Stimulated activated naive B cell treated with anti-CD40 and anti-IgM and Interleukin-4, amounts not matched to agents 10 μg/mL and 1 μg/mL and 100 μg/mL, for 72 hours (primary cell): ENCODE results near the gene TMEM163.
"Not testable (repeated sequence)": the region's sequence is repeated elsewhere in the genome, so short reads cannot be mapped to it uniquely, and the experiment has no call there.

Experiments used
- ATAC-seq, 2 donors: fragments of 150-1000 bp; cut with Tn5 transposase; replicated peaks; 2 replicates each; pipeline ENCODE4 v1.10.0; 2021; ENCODE audit warnings: moderate library complexity in 1 of 2
- DNase-seq: peaks from one replicate; pipeline ENCODE4 v3.0.0; 2021
- H3K27ac Mint-ChIP-seq: one replicate; pipeline ENCODE4 v1.8.0; 2022; ENCODE audit warnings: mild to moderate bottlenecking, mixed read lengths
- H3K27me3 Mint-ChIP-seq, 2 donors: one replicate each; pipeline ENCODE4 v1.8.0; 2022; ENCODE audit warnings: mixed read lengths in 2 of 2
- H3K36me3 Mint-ChIP-seq, 2 donors: one replicate each; pipeline ENCODE4 v1.8.0; 2022; ENCODE audit warnings: mixed read lengths in 2 of 2, mild to moderate bottlenecking in 1 of 2
- H3K4me1 Mint-ChIP-seq, 2 donors: one replicate each; pipeline ENCODE4 v1.8.0; 2022; ENCODE audit warnings: mixed read lengths in 2 of 2, mild to moderate bottlenecking in 1 of 2
- H3K4me3 Mint-ChIP-seq, 2 donors: one replicate each; pipeline ENCODE4 v1.8.0; 2022; ENCODE audit warnings: mild to moderate bottlenecking in 2 of 2, mixed read lengths in 2 of 2, moderate library complexity in 1 of 2
- H3K9me3 Mint-ChIP-seq, 2 donors: one replicate each; pipeline ENCODE4 v1.8.0; 2022; ENCODE audit warnings: mixed read lengths in 2 of 2, mild to moderate bottlenecking in 1 of 2

TMEM163 gene

GRCh38 chr2:134657650-134658250 is 61.0 kb downstream of the TMEM163 start:
- Mint-ChIP-seq H3K27ac (no peak overlapping the region), H3K4me1 (no peaks in the 10 kb centered on the region), H3K9me3 (no peaks in the 10 kb centered on the region), H3K36me3 (no peaks in the 10 kb centered on the region), H3K27me3 (peaks cover 0 to 10% of the 10 kb centered on the region in 2 donors), H3K4me3 (no peak overlapping the region)
- ATAC-seq (no peak), DNase-seq (no peak)

DNA sequence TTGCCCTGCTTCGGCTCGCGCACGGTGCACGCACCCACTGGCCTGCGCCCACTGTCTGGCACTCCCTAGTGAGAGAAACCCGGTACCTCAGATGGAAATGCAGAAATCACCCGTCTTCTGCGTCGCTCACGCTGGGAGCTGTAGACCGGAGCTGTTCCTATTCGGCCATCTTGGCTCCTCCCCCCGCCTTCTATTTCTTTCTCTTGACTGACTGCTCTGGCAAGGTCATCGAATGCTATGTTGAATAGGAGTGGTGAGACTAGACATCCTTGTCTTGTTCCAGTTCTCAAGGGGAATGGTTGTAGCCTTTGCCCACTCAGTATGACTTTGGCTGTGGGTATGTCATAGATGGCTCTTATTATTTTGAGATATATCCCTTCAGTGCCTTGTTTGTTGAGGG is 62.4 kb downstream of the TMEM163 start:
- H3K27ac Mint-ChIP-seq, ATAC-seq, H3K36me3 Mint-ChIP-seq, H3K4me3 Mint-ChIP-seq, H3K4me1 Mint-ChIP-seq, H3K9me3 Mint-ChIP-seq, DNase-seq: not testable (repeated sequence)
- peaks cover 0 to 10% of the 10 kb centered on the region in 2 donors for H3K27me3 Mint-ChIP-seq

- no peaks in the 10 kb centered on the region for H3K4me1 Mint-ChIP-seq
These were observed 70.2 kb downstream of the TMEM163 start for GRCh38 chr2:134648586-134648985.

DNA sequence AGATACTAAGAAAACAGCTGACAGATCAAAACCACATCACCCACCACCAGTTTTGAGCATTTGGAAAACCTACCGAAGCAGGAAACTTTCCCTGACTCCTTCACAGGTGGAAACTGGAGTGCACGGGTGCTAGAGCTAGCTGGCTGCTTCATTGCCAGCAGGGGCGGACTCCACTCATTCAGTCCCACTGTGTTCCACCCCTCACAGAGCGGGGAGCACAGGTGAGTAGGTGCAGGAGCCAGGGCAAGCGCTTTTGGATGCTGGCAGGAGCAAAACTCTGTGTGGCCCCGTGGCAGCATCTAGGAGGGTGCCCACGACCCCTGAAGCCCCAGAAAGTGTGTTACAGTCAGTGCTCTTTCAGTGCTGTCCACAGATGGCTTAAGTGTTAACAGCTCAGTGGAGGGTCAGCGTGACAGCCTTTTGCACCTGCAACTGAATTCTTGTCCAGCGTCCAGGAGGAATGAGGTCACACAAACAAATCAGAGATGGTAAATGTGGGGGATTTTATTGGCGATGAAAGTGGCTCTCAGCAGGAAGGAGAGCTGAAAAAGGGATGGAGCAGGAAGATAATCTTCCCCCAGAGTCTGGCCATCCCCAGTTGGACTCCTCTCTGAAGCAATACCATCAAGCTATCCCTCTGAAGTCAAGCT is 71.1 kb downstream of the TMEM163 start:
- DNase-seq (no peak), ATAC-seq (no peak)
- Mint-ChIP-seq H3K27ac (no peak overlapping the region), H3K4me3 (no peak overlapping the region), H3K9me3 (no peaks in the 10 kb centered on the region), H3K27me3 (peaks cover 0 to 7% of the 10 kb centered on the region in 2 donors), H3K36me3 (no peaks in the 10 kb centered on the region), H3K4me1 (no peaks in the 10 kb centered on the region)

More at GRCh38 chr2:134648586-134648985, 70.2 kb downstream of the TMEM163 start:
- Mint-ChIP-seq H3K27me3 (peaks cover 0 to 7% of the 10 kb centered on the region in 2 donors), H3K4me3 (no peak overlapping the region), H3K36me3 (no peaks in the 10 kb centered on the region), H3K9me3 (no peaks in the 10 kb centered on the region), H3K27ac (no peak overlapping the region)
- DNase-seq (no peak), ATAC-seq (no peak)

DNA sequence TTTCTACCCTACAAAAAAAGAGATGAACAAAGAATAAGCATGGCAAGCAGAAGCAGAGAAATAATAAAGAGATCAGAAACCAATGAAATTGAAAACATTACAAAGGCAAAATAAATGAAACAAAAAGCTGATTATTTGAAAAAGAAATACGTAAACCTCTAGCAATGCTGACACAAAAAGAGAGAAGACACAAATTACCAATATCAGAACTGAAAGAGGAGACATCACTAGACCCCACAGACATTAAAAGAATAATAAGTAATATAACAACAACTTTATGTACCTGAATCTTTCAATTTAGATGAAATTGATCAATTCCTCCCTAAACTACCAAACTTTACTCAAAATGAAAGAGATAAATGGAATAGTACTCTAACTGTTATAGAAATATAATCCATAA is 75.9 kb downstream of the TMEM163 start:
- H3K4me3 Mint-ChIP-seq = no peak overlapping the region

GRCh38 chr2:134640494-134640893 is 78.3 kb downstream of the TMEM163 start:
- Mint-ChIP-seq H3K27me3 (peaks cover 5 to 9% of the 10 kb centered on the region in 2 donors), H3K9me3 (no peaks in the 10 kb centered on the region), H3K36me3 (no peaks in the 10 kb centered on the region), H3K27ac (no peak overlapping the region), H3K4me1 (peaks cover 0 to 3% of the 10 kb centered on the region in 2 donors), H3K4me3 (no peak overlapping the region)
- DNase-seq (no peak), ATAC-seq (no peak)

More for the DNA sequence above, 75.9 kb downstream of the TMEM163 start:
- Mint-ChIP-seq H3K36me3 (no peaks in the 10 kb centered on the region), H3K9me3 (no peaks in the 10 kb centered on the region), H3K27ac (no peak overlapping the region), H3K4me1 (peaks cover 0 to 3% of the 10 kb centered on the region in 2 donors), H3K27me3 (peaks cover 6 to 8% of the 10 kb centered on the region in 2 donors)
- DNase-seq (no peak), ATAC-seq (no peak)

- peak in 1 of 2 donors; percentile 31 for ATAC-seq
- Mint-ChIP-seq H3K36me3 (no peaks in the 10 kb centered on the region), H3K27me3 (peaks cover 5 to 19% of the 10 kb centered on the region in 2 donors), H3K27ac (no peak overlapping the region), H3K4me1 (peaks cover 0 to 3% of the 10 kb centered on the region in 2 donors), H3K4me3 (no peak overlapping the region), H3K9me3 (no peaks in the 10 kb centered on the region)
- DNase-seq = no peak
These were observed 79.5 kb downstream of the TMEM163 start for GRCh38 chr2:134639265-134639664.

- peaks cover 5 to 19% of the 10 kb centered on the region in 2 donors for H3K27me3 Mint-ChIP-seq
- no peak overlapping the region for H3K4me3 Mint-ChIP-seq
- peaks cover 0 to 3% of the 10 kb centered on the region in 2 donors for H3K4me1 Mint-ChIP-seq
- no peak overlapping the region for H3K27ac Mint-ChIP-seq
- no peaks in the 10 kb centered on the region for H3K9me3 Mint-ChIP-seq
- DNase-seq (no peak), ATAC-seq (no peak)
- H3K36me3 Mint-ChIP-seq = no peaks in the 10 kb centered on the region
These were observed 82.1 kb downstream of the TMEM163 start for GRCh38 chr2:134636714-134637113.

DNA sequence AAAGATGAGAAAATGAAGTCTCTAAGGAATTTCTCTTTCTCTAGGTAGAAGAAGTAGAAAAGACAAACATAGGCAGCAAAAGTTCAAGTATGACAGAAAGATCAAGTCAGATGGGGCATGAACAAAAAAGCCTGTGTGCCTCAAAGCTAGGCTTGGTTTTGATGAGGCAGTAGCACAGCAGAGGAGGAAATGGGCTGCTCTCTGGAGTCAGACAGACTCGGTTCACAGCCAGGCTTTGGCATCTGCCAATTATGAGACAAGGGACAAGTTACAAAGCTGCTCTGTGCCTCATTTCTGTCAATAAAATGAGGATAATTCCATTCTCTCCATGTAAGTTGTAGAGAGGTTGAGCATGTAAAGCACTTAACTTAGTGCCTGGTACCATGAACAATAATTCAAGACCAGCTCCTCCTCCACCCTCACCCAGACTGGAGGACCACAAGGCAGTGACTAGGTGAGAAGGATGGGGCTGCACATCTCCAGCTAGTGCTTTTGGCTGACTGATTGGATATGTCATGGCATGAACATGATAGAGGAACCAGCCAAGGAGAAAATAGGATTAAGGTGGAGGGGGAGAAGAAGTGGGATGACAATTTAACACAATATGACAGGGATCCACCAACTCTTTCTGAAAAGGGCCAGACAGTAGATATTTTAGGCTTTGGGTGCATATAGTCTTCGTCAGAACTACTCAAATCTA is 84.6 kb downstream of the TMEM163 start:
- Mint-ChIP-seq H3K9me3 (no peaks in the 10 kb centered on the region), H3K4me3 (no peak overlapping the region), H3K36me3 (no peaks in the 10 kb centered on the region), H3K27ac (no peak overlapping the region), H3K4me1 (no peaks in the 10 kb centered on the region), H3K27me3 (peaks cover 5 to 19% of the 10 kb centered on the region in 2 donors)
- ATAC-seq = no peak
- no peak for DNase-seq

DNA sequence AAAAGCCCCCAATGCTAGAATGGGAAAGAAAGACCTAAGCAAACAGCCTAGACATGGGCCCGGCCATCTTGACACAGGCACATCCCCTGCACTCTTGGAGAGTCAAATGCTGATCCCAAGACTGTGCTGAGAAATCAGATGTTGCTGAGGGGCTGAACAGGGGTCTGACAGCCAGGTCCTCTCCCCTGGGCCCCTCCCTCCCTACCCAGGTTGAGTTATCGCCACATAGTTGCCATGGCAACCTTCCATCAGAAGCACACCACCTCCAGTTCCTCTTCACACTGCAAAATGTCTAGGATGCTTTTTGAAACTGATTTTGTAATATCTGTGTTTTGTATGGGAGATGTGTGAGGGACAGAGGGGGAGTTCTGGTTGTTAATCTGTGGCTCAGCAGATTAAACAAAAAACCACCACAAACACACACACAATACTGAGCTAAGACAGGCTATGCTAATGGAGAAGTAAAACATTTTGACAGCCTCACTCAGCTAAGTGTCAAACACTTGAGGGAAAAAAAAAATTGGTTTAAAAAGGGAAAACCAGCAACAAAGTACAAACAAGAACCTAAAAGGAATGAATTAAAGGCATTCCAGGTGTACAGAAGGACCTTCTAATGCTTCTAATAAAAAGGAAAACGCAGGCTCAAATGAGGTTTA is 88.2 kb downstream of the TMEM163 start:
- DNase-seq = no peak
- Mint-ChIP-seq H3K9me3 (peaks cover 0 to 1% of the 10 kb centered on the region in 2 donors), H3K4me3 (no peak overlapping the region), H3K27ac (no peak overlapping the region), H3K36me3 (no peaks in the 10 kb centered on the region), H3K27me3 (peaks cover 0 to 16% of the 10 kb centered on the region in 2 donors), H3K4me1 (no peaks in the 10 kb centered on the region)
- ATAC-seq = no peak

GRCh38 chr2:134628453-134628852 is 90.3 kb downstream of the TMEM163 start:
- ATAC-seq = no peak
- Mint-ChIP-seq H3K9me3 (peaks cover 0 to 1% of the 10 kb centered on the region in 2 donors), H3K36me3 (peaks cover 0 to 1% of the 10 kb centered on the region in 2 donors), H3K4me3 (no peak overlapping the region), H3K4me1 (peaks cover 6 to 9% of the 10 kb centered on the region in 2 donors), H3K27me3 (peaks cover 0 to 6% of the 10 kb centered on the region in 2 donors), H3K27ac (no peak overlapping the region)
- DNase-seq = no peak

GRCh38 chr2:134626781-134627180 is 92.0 kb downstream of the TMEM163 start:
- Mint-ChIP-seq H3K27me3 (peaks cover 0 to 6% of the 10 kb centered on the region in 2 donors), H3K9me3 (peaks cover 0 to 1% of the 10 kb centered on the region in 2 donors), H3K4me1 (peaks cover 6 to 18% of the 10 kb centered on the region in 2 donors), H3K27ac (no peak overlapping the region), H3K36me3 (peaks cover 0 to 1% of the 10 kb centered on the region in 2 donors), H3K4me3 (no peak overlapping the region)
- DNase-seq = no peak
- no peak for ATAC-seq

DNA sequence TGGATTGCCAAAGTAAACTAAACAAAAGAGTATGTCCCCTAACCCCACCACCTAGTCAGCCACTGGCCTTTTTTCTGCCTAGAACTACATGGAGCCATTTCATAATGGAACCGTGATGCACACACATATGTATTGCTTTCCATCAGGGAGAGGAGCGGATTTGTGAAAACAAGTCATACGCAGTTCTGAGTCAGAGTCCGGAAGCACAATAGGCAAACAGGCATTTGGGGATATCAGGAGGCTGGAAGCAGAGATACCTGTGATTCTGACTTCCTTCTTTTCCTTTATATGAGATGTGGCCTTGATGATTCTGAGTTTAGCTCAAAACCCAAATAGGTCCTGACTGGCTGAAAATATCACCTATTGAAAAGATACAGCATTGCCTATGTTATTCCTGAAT is 93.5 kb downstream of the TMEM163 start:
- Mint-ChIP-seq H3K4me3 (no peak overlapping the region), H3K9me3 (peaks cover 0 to 1% of the 10 kb centered on the region in 2 donors), H3K27ac (no peak overlapping the region), H3K36me3 (peaks cover 0 to 1% of the 10 kb centered on the region in 2 donors), H3K27me3 (peaks cover 0 to 6% of the 10 kb centered on the region in 2 donors), H3K4me1 (peaks cover 6 to 18% of the 10 kb centered on the region in 2 donors)
- DNase-seq = no peak
- no peak for ATAC-seq

DNA sequence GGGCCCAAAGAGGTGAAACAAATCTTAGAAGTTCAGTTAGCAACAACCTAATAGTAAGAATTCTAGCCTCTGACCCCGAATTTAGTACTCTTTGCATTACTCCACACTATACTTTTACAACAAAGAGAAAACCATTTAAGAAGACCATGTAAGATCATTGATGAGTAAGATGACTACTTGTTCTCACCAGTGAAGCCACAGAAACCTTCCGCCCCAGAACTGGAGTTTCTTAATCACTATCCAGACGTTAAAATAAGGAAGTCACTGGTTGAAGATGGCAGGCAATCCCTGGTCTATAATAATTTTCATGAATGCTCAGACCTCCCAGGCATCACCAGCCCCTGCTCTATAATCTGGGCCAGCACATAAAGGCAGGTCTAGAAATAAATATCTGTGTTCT is 95.0 kb downstream of the TMEM163 start:
- peaks cover 6% of the 10 kb centered on the region in 2 donors for H3K9me3 Mint-ChIP-seq
- ATAC-seq (peak; percentile 94), DNase-seq (peak; percentile 51)
- H3K27me3 Mint-ChIP-seq = peaks cover 0 to 6% of the 10 kb centered on the region in 2 donors
- H3K27ac Mint-ChIP-seq = no peak overlapping the region
- peaks cover under 1 to 1% of the 10 kb centered on the region in 2 donors for H3K36me3 Mint-ChIP-seq
- peak overlapping the region in 1 of 2 donors; percentile 42 for H3K4me3 Mint-ChIP-seq
- H3K4me1 Mint-ChIP-seq = peaks cover 6 to 18% of the 10 kb centered on the region in 2 donors
